Stimulated activated CD8-positive, alpha-beta memory T cell treated with anti-CD3 and anti-CD28 coated beads, Interleukin-4, amount 100 ng/mL, for 48 hours (primary cell): ENCODE measurements around the gene SSTR3.
A peak's percentile ranks its signal among the peaks of the same experiment; 100 is the strongest.

Experiments used
- DNase-seq: peaks from one replicate; pipeline ENCODE4 v3.0.0-alpha.2; 2020

The SSTR3 gene

DNA sequence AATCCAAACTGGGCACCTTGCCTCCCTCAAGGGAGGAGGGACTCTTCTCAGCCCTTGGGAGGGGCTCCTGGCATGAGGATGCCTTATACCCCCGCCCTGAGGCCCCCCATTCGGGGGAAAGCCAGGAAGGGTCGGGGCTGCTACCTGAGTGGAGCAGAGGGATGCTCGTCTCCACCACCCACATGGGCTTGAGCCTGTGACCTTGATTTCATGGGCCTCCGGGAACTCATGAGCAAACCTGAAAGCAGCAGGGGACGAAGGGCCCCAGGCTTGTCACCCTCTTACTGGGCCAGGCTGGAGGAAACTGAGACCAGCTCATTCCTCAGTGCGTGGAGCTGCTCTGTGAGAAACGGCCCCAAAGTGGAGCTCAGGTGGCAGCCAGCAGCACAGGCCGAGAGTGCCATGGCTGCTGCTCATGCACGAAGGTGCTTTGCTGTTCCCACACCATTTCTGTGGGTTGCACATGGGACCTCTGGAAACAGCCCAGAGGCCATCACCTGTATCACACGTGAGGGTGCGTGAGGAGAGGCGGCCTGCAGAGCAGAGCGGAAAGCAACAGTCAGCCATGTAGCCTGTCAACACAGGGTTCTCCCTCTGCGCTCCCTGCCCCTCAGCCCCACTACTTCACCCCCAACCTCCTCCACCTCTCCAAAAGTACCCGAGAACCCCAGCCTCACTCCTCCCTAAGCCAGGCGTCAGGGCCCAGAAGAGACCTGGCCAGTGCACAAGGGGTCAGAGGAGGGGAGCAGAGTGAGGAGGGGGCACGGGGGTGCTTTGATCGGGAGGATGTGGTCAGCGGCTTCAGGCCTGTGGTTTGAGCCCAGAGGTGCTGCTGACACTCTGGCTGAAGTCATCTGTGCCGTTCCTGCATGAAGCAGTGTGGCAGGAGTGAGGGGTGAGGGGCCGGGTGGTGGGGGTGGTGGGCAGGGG lies 48.4 kb downstream of the SSTR3 start:
- DNase-seq = peak; percentile 87

DNA sequence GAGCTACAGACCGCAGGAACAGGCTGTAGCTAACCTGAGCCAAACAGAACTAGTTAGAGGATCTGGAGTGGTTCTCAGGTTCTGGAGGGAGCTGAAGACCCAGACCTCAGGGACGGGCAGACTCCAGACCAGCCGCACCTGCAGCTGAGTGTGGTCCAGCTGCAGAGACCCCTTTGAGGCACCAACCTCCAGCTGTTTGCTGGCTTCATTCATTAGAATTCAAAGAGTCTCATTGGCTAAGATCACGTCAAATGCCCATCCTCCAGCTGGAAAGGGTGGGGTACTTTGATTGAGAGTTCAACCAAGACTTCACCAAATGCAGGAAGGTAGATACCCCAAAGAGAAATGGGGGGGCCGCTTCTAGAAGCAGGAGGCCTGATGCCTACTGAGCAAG lies 49.2 kb downstream of the SSTR3 start:
- no peak for DNase-seq

DNA sequence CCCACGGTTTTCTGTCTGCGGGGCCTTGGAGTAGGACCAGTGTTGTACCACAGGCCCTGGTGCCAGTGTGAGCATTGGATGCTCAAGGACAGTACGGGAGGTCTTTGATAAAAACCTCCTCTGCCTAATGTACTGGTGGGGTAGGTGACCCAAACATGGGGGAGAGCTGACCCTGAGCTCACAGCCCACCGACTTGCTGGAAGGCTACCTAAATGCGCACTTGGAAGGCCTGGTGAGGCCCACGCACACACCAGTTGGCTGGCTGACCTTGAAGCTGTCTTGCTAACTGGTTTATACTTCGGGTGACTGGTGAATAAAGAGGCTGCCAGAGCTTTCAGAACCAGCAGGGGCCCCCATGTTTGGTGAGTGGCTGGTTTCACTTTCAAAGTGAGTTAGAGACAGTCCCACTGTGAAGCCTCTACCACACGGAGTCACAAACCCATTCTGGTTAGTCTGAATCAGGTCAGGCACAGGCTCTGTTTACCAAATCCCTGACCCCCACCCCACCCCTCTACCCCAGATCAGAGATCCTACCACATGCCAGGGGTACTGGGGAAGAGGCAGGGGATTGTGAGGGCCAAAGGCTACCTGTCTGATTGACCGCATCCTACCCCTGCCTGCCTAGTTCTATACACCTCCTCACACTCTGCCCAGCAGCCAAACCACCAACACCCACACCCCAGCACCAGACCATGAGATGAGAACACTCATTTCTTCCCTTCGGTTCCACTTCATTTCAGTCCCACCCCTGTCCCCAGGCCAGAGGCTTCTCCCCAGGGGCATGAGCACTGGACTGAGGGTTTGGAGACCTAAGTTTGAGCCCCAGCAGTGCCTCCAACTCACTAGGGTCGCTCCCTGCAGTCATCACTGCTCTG lies 49.8 kb downstream of the SSTR3 start:
- peak; percentile 82 for DNase-seq

DNA sequence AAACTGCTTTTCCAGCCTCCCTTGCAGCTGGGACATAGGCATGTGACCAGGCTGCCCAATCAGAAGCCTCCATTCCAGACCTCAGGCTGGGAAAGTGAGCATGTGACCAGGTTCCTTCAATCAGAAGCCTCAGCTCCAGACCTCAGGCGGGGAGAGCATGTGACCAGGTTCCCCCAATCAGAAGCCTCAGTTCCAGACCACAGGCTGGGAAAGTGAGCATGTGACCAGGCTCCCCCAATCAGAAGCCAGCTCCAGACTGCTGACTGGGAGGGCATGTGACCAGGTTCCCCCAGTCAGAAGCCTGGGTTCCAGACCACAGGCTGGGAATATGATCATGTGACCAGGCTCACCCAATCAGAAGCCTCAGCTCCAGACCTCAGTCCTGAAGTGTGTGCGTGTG lies 50.8 kb downstream of the SSTR3 start:
- DNase-seq = peak; percentile 62

DNA sequence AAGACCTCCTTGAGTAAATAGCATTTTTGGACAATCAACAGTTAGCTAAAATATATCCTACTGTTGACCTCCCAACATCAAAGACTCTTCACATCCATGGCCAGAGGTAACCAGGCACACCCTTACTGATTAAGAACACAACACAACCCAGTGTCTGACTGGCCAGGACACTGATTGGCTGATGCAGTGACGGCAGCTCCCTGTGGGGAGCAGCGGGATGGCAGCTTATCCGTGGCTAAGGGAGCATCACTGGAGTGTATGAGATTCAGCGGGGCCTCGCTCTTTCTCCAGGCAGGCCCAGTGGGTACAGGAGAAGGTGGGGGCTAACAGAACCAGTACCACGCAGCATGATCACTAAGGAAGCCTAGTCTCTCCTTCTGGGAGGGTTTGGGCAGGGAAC lies 52.2 kb downstream of the SSTR3 start:
- DNase-seq = no peak

DNA sequence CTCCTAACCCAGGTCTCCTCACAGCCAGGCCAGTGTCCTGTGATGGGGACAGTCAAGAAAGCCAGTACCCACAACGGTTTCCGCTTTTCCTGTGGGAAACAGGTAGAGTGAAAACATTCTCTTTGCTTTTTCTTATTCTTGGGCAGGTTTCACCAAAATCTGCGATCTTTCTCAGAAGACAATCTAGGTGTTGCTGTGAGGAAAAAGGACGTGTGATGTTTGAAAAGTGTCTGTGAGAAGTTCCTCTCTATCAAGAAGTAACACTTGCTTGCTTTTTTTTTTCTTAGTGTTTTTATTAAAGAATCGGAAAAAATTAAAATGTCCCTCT lies 53.4 kb downstream of the SSTR3 start:
- no peak for DNase-seq

DNA sequence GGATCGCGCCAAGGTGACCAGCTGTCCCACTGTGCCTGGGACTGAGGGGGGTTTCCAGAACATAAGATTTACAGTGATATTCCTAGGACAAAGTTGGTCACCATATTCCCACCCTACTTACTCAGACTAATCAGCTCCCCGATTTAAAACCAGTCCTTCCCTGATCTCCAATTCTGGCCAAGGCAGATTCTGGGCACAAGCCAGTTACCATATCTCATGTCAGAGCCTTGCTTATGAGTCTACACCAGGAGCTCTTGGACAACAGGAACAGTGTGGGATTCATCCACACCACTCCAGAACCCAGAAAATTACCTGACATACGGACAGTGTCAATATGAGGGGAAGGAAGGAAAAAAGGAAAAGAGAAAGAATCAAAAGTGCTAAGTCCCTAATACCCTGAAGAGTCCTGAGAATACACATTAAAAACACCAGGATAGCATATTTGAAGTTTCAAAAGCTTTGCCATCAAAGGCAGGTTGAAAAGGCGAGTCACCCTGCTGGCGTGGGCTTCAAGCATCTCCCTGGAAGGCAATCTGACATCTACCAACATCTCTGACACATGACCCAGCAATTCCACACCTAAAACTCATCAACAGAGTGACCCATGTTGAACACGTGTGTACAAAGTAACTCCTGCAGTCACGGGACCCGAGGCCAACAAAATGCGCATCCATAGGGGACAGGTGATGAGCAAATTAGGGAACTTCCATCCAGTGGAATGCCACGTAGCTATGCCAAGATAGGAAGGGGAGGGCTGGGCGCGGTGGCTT lies 54.6 kb downstream of the SSTR3 start:
- peak; percentile 54 for DNase-seq

DNA sequence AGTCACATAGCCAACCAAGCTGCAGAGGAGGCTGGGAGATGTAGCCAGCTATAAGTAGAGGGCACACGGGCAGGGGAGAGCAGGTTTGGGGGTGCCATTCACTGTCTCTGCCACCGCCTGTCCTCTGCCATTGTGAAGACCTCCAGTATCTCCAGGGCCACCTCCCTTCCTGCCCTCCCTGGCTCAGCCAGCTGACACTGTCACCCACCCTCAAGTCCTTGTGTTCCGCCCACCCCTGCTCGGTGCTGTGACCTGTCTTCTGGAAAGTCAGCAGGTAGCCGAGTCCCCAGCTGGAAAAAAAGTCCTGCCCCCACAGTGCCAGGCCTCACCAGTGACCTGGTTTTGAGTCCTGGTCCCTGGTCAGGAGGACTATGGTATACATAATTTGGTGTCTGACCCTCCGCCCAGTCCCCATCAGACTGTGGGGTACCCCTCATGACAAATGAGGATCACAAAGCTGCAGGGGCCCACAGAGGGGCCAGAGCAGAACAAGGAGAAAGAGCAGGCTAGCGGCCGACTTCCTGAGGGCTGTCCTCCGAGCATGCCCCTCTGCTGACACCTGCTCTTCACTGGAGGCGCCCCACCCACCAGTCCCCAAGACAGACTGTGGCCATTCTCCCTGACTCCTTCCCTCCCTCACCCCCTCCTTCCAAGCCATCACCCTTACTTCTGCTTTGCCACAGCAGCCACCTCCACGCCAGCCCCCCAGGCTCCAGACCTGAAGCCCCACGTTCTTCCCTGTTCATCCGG lies 55.4 kb downstream of the SSTR3 start:
- DNase-seq = no peak

DNA sequence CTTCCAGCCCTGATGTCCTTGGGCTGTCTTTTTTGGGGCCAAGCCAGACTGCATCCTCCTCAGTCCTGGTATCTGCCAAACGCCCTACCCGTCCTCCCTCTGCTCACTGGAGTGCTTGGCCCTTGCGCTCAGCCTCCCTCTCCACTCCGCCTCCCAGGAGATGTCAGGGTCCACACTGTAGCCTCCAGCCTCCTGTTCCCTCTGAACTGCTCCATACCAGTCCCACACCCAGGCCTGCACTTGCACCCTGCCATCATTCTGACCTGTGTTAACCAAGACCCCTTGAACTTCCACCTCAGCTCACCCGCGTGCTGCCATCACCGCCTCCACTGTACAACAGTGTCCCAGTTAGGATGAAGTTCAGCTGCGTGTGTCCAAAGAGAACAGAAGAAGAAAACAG lies 56.3 kb downstream of the SSTR3 start:
- DNase-seq = no peak

DNA sequence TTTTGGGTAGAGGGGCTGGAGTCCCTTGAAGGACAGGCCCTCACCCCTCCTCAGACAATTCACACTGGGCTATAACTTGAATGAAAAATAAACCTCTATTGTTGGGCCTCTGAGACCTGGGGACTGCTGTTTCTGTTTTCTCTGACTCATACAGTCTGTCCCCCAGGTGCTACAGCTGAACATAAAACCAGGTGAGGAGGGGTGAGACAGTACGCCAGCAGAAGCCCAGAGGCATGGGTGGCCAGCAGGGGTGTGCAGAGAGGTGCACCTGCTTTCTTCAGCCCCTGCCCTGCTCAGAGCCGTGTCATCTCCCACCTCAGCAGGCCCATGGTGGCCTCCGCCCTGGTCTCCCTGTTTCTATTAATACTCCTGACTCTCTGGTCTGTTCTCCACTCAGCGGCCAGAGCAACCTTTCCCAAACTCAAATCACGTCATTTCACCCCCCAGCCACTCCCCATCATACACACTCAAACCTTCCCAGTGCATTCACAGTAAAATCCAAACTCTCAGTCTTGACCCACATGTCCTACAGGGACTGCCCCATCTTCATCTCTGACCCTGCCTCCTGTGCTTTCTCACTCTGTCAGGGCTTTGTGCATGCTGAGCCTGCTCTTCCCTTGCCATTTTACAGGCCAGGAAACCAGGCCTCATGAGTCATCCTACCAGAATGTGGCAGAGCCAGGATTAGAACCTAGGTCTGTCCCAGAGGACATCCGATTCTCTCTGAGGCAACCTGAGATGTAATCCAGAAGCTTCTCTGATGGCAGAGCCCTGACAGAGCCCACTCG lies 57.2 kb downstream of the SSTR3 start:
- peak; percentile 55 for DNase-seq
